Thyroid gland (tissue), 4 donors: ENCODE data around the gene ZG16B.

ENCODE experiments used
- CTCF ChIP-seq, 6 experiments: fragments of 200-600 bp in 3 of 6; fragments of 450-650 bp in 3 of 6; sonication (generic) in 3 of 6; IDR thresholded peaks; one replicate each; pipeline ENCODE4 v1.5.1; 2016 to 2019; ENCODE audit warnings: antibody characterized with exemption in 6 of 6, mild to moderate bottlenecking in 2 of 6, inconsistent platforms in 1 of 6, moderate library complexity in 1 of 6
- POLR2A ChIP-seq, 2 donors: fragments of 450-650 bp; IDR thresholded peaks; one replicate each; pipeline ENCODE4 v1.6.1; 2017; ENCODE audit warnings: antibody characterized with exemption in 2 of 2, mild to moderate bottlenecking in 2 of 2, moderate library complexity in 1 of 2

DNA sequence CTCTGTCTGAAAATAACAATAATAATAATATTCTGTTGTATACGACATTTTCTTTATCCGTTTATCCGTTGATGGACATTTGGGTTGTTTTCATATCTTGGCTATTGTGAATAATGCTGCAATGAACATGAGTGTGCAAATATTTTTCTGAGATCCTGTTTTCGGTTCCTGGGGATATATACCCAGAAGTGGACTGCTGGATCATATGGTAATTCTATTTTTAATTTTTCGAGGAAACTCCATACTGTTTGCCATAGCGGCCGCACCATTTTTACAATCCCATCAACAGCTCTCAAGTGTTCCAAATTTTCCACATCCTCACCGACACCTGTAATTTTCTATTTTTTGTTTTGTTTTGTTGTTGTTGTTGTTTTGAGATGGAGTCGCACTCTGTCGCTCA is 37.2 kb upstream of the ZG16B start:
- no peak for TF ChIP-seq CTCF (IDR thresholded peaks at IDR 0.05)
- TF ChIP-seq POLR2A (IDR thresholded peaks at IDR 0.05), result no peak
